ENCODE measurements around the gene RBM23.
"Not testable (repeated sequence)": the region's sequence is repeated elsewhere in the genome, so short reads cannot be mapped to it uniquely, and the experiment has no call there.

Gene RBM23

DNA sequence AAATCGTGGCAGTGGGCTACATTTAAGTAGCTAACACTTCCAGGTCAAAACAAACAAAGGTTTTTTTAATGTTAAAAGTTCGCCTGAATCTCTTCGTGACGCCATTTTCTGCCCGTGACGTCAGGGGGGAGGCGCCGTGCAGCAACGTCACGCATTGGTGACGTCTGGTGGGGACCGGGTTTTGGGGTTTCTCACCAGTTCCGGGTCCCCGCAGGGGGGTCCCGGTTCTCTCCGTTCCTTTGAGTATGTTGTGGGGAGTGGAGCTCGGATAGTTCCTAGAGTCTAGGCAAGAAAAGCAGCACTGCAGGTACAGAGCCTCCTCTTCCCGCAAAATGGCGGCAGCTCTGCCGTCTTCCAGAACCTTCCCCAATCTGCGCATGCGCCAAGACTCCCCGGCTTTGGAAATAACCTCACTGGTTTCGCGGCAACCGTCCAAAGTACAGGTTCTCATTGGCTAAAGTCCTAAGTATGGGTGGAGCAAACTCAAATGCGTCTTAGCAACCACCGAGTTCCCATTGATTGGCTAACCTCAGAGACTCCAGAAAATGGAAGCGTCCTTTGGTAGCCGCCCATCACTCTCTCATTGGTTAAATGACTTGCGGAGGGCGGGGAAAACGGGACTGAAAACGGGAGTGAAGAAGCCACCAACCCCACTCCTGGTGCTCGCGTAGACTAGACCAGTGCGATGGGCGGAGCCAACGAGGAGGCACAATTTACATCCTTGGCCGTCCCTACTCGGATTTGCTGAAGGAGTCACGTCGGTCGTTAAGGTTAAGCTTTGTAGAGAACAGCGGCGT lies at the start of gene RBM23:
Gene RBM23 (minus strand): TSS at position 346 of the 797 bp plus-strand sequence.
- DNase-seq = peak; percentile 96 to 99 (median 98)

DNA sequence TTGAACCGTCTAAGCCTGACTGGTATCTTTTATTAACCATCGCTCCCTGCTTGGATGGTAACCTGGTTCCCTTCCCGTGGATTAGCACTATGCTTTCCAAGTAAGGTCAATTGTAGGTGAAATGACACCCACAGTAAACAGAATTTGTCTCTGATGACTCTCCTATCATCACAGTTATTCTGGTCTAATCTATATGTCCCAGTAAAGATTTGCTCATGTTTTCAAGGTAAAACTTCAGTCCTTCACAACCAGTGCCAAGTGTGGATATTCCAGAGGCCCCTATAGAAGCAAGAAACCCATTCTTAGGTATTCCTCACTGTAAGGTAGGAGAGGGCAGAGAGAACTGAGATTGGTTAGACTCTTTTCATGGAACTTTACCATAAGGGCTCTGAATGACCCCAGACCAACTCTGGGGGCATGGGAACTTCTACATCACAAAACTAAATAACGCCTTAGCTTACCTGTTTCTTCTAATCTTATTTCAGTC lies 47.9 kb upstream of the RBM23 start:
- DNase-seq = no peak

DNA sequence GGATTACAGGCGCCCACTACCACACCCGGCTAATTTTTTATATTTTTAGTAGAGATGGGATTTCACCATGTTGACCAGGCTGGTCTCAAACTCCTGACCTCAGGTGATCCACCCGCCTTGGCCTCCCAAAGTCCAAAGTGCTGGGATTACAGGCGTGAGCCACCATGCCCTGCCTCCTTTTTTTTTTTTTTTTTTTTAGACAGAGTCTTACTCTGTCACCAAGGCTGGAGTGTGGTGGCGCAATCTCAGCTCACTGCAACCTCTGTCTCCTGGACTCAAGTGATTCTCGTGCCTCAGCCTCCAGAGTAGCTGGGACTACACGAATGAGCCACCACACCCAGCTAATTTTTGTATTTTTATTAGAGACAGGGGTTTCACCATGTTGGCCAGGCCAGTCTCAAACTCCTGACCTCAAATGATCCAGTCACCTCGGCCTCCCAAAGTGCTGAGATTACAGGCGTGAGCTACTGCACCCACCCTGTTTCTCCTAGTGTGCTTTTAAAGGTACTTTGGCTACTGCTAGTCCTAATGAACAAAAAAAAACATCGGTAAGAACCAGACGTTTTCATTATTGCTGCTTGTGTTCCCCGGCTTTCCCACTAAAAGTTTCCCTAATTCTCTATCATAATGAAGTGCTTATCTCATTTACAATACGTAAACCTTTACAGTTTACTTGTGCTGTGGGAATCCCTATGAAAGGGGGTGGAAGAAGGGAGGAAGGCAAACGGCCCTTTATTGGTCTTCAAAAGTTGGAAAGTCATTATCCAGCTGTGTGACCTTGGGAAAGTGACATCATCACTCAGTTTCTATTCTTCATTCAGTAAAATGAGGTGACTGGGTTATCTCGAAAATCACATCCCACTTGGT lies 47.2 kb upstream of the RBM23 start:
- not testable (repeated sequence) for DNase-seq

DNA sequence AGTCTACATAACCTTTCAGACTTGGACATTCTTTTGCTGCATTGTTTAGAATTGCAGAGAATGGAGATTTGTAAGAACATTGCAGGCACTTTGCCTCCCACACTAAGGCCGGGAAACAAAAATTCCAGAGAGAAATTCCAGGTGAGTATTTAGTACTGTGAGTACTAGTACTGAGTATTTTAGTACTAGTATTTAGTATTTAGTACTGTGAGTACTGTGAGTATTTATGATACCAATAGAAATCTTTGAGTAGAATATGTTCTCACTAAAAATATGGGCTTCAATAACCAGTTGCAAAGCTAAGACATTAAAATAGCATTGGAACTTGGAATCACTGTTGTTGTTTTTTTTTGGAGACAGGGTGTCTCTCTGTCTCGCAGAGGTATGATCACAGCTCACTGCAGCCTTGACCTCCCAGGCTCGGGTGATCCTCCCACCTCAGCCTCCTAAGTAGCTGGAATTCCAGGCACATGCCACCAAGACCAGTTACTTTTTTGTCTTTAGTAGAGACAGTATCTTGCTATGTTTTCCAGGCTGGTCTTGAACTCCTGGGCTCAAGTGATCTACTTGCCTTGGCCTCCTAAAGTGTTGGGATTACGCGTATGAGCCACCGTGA lies 43.2 kb upstream of the RBM23 start:
- DNase-seq = no peak

DNA sequence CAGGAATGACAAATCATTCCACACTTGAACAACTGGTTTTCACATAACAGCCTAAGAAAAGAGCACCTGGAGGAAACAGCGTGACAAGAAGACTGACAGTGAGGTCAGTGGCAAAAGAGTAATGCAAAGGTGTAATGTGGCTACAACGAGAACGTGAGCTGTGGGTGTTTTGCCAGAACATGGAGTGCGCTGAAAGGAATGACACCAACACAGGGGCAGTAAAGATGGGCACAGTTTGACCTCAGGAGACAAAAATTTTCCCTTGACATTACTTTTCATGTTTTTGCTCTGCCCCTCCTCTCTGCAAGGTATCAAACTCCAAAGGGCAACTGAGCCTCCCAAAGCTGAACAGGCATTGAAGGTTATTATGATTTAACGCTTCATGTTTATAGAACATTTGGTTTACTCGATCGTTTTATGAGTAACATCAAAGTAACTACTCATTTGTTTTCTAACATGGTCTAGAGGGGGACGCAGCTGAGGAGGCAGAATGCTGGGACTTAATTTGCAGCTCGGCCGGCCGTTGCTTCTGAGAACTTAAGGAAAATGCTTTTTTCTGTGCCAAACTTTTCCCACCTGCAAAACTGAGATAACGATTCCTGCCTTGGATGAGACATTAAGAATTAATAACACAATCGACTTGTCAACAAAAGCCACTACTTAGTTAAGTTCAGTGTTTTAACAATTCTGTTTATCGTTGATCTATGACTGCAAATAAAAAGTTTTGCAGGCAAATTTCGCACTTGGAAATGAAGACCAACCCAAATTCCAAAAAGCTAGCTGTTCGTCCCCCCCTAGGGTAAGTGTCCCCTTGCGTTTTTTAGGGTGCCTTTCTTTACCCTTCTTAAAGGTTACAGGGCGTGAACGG lies 37.0 kb upstream of the RBM23 start:
- DNase-seq = no peak

DNA sequence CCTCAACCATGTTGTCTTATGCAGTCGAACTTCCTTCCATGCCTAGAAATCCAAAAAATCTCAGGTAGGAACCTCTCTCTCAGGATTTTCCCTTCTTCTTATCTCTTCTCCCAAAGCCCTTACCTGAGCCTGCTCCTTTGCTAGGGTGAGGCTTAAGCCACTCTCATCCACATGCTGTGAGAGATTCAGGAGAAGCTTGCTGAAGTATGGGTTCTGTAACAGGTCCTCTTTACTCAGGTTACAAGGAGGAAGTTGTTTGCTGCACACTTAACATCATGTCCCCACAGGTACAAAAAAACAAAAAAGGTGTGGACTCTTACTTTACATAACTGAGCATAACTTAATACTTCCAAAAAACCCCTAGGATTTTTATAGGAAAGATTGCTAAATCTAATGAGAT lies 33.5 kb upstream of the RBM23 start:
- no peak for DNase-seq

DNA sequence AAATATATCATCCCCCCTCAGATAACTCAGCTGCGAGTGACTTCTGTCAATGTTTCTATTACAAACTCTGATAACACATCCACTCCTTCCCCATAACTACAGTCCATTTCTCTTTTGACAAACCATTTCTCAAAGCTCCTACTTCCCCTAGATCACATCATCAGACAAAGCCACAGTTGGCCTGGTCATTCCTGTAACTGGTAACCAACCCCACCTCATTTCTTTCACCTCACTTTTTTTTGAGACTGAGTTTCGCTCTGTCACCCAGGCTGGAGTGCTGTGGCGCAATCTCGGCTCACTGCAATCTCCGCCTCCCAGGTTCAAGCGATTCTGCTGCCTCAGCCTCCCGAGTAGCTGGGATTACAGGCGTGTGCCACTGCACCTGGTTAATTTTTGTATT lies 32.8 kb upstream of the RBM23 start:
- DNase-seq = not testable (repeated sequence)

DNA sequence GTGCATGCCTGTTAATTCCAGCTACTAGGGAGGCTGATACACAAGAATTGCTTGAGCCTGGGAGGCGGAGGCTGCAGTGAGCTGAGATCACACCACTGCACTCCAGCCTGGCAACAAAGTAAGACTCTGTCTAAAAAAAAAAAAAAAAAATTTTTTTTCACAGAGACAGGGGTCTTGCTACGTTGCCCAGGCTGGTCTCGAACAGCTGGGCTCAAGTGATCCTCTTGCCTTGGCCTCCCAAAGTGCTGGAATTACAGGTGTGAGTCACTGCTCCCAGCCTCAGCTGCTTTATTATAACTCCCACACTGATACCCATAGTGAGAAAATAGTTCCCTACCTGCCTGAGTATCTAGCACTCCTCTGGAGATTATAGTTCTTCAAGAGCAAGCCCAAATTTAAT lies 26.7 kb upstream of the RBM23 start:
- DNase-seq = no peak

DNA sequence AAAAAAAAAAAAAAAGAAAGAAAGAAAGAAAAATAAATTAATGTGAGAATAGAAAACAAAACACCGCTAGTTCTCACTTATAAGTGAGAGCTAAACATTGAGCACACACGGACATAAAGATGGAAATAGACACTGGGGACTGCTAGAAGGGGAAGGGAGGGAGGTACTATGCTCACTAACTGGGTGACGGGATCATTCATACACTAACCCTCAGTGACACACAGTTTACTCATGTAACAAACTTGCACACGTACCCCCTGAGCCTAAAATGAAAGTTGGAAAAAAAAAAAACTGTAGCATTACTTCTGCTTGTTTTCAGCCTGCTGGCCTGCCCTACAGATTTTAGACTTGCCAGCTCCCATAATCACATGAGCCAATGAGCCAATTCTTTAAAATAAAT lies 20.7 kb upstream of the RBM23 start:
- DNase-seq = no peak

DNA sequence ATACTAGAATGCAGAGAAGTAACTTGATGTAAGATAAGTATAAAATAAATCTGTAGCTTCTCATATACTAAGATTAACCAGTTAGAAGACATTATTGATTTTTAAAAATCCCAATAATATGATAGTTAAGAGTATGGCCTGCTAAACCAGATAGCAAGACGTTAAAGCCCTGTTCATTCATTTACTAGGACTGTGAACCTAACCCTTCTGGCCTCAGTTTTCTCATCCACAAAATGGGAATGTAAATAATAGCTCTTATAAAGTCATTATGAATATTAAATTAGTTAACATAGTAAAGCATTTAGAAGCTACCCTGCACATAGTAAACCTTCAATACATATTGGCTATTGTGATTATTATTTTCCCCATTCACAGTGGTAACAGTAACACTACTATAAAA lies 16.2 kb upstream of the RBM23 start:
- DNase-seq = no peak

DNA sequence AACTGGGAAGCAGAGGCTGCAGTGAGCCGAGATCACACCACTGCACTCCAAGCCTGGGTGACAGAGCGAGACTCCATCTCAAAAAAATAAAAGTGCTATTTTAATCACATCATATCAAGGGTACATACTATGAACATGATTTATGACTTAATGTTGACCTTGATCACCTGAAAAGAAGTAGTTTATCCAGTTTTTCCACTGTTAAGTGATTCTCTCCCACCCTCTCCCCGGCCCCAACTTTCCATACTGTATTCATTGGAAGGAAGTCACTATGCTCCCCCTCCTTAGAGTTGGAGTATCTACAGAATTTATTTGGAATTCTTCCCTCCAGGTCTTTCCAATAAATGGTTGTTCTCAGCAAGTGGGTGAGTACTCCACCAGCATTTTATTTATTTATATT lies 13.2 kb upstream of the RBM23 start:
- DNase-seq = no peak

DNA sequence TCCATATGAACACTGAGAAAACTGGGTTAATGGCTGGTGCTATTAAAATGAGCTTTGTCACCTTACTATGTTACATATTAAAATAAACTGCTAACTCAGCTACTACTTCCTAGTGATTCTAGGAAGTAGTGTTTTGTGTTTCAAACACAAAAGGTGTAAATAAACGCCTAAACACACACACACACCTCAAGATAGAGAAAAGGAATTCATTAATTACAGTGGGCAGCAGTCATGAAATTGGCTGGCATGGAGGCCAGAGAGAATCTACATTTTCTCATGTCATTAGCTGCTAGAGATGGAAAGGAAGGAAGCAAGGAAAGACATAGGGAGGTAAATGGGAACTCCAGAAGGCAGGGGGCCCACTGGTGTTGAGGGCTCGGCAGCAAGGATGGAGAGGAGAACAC lies 11.0 kb upstream of the RBM23 start:
- no peak for DNase-seq

DNA sequence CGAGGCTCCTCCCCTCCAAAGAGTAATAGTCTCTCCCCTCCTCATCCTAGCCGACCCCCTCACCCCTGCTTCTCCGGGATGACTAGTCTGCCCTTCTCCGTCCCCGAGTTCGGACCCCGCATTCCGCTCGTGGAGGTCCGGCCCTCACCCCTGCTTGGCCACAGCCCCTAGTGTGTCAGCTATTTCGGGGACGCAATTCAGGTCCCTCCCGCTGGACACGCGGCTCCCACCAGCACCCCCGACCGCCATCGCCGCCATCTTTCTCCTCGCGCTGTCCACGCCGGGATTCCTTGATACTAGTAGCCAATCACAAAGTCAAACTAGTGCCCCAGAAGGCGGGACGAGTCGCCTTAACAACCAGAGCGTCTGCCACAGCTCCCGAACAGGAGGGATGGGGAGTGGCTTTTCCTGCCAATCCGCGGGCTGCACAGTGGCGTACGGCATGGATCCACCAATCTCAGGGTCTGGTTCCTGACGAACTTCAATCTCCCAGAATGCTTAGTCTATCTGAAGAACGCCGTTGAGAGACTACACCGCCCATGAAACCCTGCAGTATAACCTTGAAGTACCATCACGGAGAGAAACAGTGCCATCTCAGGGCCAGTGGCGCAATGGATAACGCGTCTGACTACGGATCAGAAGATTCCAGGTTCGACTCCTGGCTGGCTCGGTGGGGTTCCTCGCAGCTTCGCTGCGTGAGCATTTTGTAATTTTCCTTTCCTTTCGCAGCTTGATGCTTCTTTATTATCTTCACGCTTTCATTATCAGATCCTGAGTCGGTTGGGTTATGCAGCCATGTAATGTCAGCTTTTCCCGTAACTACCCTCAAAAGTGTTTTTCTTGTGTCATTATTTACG lies 10.4 kb upstream of the RBM23 start, which contains the start of gene PRMT5:
Gene PRMT5 (minus strand): TSS at position 273 of the 857 bp plus-strand sequence. CDS start 15 bp downstream, at position 258.
- DNase-seq = peak; percentile 91 to 100 (median 95)

DNA sequence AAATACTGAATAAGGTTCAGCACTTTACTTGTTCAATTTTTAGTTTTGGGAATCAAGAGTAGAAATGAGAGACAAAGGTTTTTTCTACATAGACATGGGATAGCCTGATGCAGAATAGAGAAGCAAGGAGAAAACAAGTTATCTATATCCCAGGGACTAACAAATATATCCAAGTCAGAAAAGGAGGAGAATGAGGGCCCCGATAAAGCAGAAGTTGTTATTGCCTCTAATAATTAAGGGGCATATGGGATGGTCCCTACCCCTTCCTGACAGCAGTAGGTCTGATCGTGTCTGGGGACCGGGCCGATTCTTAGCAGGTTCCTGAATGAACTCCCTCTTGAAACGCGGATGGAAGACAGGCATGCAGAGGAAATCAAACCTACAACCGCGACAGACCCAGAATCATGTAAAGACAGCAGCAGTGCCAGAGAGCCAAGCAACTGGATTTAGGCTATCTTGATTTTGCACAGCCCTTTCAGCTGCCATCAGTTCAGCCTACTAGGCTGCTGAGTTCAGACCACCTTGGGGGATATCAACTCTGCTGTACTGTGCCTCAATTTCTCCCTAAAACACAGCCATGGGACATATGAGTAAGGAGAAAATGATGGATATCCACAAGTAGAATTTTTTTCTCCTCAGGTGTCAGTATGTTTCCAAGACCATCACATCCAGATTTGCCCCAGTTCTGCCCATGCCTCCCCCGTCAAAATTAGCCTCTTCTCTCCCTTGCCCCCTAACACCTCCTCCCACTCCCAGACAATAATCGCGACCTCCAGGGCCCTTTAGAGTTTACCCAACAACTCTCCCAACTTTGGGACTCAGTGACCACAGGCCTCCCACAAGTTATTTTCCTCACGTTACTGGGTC lies 9.5 kb upstream of the RBM23 start:
- no peak for DNase-seq

DNA sequence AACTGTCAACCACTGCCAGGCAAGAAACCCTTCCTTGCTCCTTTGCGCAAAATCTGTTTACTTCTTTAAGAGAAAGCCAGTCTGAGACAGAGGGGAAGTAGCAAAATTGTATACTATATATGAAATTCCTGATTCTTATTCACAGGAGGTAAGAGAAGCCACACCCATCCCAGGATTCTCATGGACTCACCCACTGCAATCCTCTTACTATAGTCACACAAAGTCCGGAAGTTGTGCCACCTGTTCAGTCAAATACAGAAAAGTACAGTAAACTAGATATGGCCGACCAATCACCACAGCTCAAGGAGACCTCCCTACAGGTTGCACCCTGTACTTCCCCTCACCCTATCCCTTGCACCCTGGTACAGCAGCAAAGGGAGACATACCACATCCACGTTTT lies 7.4 kb upstream of the RBM23 start:
- no peak for DNase-seq

DNA sequence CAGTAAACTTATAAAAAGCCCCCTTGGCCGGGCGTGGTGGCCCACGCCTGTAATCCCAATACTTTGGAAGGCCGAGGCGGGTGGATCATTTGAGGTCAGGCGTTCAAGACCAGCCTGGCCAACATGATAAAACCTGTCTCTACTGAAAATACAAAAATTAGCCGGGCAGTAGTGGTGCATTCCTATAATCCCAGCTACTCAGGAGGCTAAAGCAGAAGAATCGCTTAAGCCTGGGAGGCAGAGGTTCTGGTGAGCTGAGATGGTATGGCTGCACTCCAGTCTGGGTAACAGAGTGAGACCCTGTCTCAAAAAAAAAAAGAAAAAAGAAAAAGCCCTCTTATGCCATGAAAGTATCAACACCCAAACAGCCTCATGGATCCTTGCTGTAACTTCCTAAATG lies 6.6 kb upstream of the RBM23 start:
- no peak for DNase-seq

DNA sequence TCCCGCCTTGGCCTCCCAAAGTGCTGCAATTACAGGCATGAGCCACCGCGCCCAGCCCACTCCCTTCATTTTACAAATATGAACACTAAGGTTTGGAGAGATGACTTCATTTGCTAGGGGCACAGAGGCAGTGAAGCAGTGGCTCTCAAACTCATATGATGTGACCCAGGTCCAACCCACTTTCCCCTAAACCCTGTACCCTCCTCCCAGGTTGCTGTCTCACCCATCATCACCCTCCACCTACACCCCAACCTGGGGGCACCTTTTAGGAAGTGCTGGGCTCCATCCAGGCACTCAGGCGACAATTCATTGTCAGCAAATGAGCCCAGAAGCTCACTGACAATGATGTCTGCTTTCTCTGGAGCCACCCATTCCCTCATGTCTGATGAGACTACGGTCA lies 4.8 kb upstream of the RBM23 start:
- no peak for DNase-seq

DNA sequence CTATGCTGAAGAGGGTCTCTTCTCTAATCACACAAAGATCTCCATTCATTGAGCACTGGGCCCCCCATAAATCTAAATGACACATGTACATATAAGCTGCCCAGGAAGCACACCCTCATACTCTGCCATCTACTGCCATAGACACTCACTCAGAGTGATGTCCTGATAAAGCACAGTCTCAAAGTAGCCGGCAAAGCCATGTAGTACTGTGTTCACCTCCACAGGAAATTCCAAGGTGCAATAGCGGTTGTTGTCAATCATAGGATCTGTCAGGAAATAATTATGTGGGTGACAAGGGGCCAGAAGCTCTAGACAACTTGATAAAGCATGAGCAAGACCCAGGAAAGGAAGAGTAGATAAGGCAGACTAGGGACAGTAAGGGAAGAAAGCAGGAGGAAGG lies 3.3 kb upstream of the RBM23 start:
- DNase-seq = no peak

DNA sequence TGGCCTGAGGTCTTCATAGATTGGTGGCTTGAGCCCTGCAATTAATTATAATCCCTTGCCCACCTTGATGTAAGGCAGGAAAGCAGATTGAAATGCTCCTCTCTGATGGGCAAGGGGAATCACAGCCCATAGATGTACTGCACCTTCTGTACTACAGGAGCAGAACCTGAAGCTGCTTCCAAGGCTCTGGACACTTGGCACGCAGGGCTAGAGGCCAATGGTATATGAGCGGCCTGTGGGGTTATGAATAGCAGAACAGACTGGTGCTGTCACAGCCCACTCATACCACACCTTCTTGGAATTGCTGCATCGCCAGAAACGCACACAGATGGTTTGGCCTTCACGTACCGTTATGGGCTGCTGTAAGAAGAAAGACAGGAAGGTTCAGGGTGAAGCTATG lies 1.7 kb upstream of the RBM23 start:
- no peak for DNase-seq

DNA sequence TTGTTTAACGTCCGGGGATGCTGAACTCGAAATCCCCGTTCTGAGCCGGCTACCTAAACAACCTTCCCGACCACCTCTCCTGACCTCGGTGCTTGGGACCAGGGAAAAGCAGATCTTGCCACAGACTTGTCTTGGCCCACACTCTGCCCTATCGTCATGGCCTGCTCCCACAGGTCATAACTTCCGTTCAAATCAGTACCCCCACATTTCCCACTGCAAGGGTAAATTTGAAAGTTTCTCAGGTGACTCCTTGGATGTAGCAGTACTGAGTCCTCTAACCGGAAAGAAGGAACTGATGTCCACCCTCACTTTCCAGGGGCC lies 612 bp upstream of the RBM23 start:
- no peak for DNase-seq
